Activated naive CD4-positive, alpha-beta T cell treated with anti-CD3 and anti-CD28 coated beads, Interleukin-2, amount 10 ng/mL, durations not matched to agents 7 days and 5 days (primary cell): ENCODE measurements around the gene RNF227.

Source experiments
- CTCF ChIA-PET: fragments of 350-600 bp; sonication (Branson Sonifier 250); formaldehyde crosslinking; loops from one replicate; lab custom pipeline; 2021; ENCODE audit warnings: antibody characterized with exemption; lab: Charles Lee
- DNase-seq: peaks from one replicate; pipeline ENCODE4 v3.0.0-alpha.2; 2020
- H3K27ac Mint-ChIP-seq: one replicate; pipeline ENCODE4 v1.8.0; 2021; ENCODE audit warnings: mild to moderate bottlenecking, moderate library complexity, mixed read lengths
- H3K27me3 Mint-ChIP-seq: one replicate; pipeline ENCODE4 v1.8.0; 2021; ENCODE audit warnings: mild to moderate bottlenecking, mixed read lengths
- H3K36me3 Mint-ChIP-seq: one replicate; pipeline ENCODE4 v1.8.0; 2021; ENCODE audit warnings: mixed read lengths
- H3K4me1 Mint-ChIP-seq: one replicate; pipeline ENCODE4 v1.8.0; 2021; ENCODE audit warnings: mixed read lengths
- H3K4me3 Mint-ChIP-seq: one replicate; pipeline ENCODE4 v1.8.0; 2021; ENCODE audit warnings: mild to moderate bottlenecking, moderate library complexity, mixed read lengths
- H3K9me3 Mint-ChIP-seq: one replicate; pipeline ENCODE4 v1.8.0; 2021; ENCODE audit warnings: mixed read lengths

RNF227 gene

GRCh38 chr17:7943291-7943690 lies 27.2 kb upstream of the RNF227 start:
- CTCF ChIA-PET = interaction anchor here (3.9 kb wide), 1 partner anchor 45 kb away, joined by 14 read pairs; no protein-coding TSS in a partner anchor
- H3K4me1 Mint-ChIP-seq = peaks cover 5% of the 10 kb centered on the region
- H3K27me3 Mint-ChIP-seq = no peaks in the 10 kb centered on the region
- no peaks in the 10 kb centered on the region for H3K9me3 Mint-ChIP-seq
- DNase-seq = no peak
- H3K4me3 Mint-ChIP-seq = no peak overlapping the region
- peaks cover 76% of the 10 kb centered on the region for H3K36me3 Mint-ChIP-seq
- H3K27ac Mint-ChIP-seq = no peak overlapping the region

GRCh38 chr17:7940743-7941142 lies 24.7 kb upstream of the RNF227 start:
- peaks cover 6% of the 10 kb centered on the region for H3K4me1 Mint-ChIP-seq
- H3K27me3 Mint-ChIP-seq = no peaks in the 10 kb centered on the region
- no peak overlapping the region for H3K27ac Mint-ChIP-seq
- H3K36me3 Mint-ChIP-seq = peaks cover 69% of the 10 kb centered on the region
- H3K9me3 Mint-ChIP-seq = no peaks in the 10 kb centered on the region
- DNase-seq = no peak
- CTCF ChIA-PET = interaction anchor here (0.9 to 2.0 kb wide), 4 partner anchors 9 to 77 kb away, joined by 4 to 8 read pairs (median 6); partner anchors contain the start of genes CNTROB and TRAPPC1
- no peak overlapping the region for H3K4me3 Mint-ChIP-seq

- peaks cover 10% of the 10 kb centered on the region for H3K4me1 Mint-ChIP-seq
- H3K27me3 Mint-ChIP-seq = no peaks in the 10 kb centered on the region
- H3K27ac Mint-ChIP-seq = no peak overlapping the region
- no peak for DNase-seq
- H3K36me3 Mint-ChIP-seq = peaks cover 68% of the 10 kb centered on the region
- no peak overlapping the region for H3K4me3 Mint-ChIP-seq
- no peaks in the 10 kb centered on the region for H3K9me3 Mint-ChIP-seq
- CTCF ChIA-PET = interaction anchor here (0.9 to 2.0 kb wide), 4 partner anchors 8 to 76 kb away, joined by 4 to 8 read pairs (median 6); partner anchors contain the start of genes CNTROB and TRAPPC1
Measured at GRCh38 chr17:7940034-7940433, 23.9 kb upstream of the RNF227 start.

DNA sequence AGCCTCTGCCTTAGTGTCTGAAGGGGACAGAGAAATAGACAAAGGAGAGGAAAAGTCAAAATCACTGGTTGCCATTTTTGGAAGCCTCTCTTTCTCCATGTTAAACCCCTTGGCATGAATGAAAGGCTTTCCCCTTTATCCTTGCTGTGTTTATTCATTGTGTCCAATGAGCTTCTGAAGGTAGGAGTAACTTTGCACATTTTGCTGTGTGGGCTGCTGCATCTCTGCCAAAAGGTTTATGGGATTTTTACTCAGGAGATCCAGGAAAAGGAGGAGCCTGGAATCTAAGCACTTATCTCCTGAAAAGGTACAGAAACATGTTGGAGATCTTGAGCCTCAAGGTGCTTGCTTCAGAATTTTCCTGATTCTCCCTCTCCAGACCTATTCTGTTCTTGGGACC lies 19.8 kb upstream of the RNF227 start:
- peaks cover 47% of the 10 kb centered on the region for H3K36me3 Mint-ChIP-seq
- H3K9me3 Mint-ChIP-seq = no peaks in the 10 kb centered on the region
- no peak overlapping the region for H3K4me3 Mint-ChIP-seq
- CTCF ChIA-PET = interaction anchor here (1.1 to 1.2 kb wide), 2 partner anchors 54 to 102 kb away, joined by 3 to 4 read pairs; partner anchors contain the start of gene KDM6B
- DNase-seq = no peak
- no peaks in the 10 kb centered on the region for H3K27me3 Mint-ChIP-seq
- H3K4me1 Mint-ChIP-seq = peaks cover 39% of the 10 kb centered on the region
- H3K27ac Mint-ChIP-seq = no peak overlapping the region

DNA sequence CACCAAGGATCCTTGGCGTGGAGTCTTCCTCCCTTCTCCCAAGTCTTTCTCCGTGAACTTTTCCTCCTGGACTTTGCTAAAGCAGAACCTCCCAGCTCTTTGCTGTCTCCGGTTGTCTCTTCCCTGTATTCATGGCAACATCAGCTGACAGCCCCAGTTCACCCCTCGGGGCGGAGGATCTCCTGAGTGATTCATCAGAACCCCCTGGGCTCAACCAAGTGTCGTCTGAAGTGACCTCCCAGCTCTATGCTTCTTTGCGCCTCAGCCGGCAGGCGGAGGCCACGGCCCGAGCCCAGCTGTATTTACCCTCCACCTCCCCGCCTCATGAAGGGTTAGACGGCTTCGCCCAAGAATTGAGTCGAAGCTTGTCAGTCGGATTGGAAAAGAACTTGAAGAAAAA lies 16.9 kb upstream of the RNF227 start:
- peaks cover 52% of the 10 kb centered on the region for H3K4me1 Mint-ChIP-seq
- CTCF ChIA-PET = interaction anchor here (0.5 to 3.9 kb wide), 21 partner anchors 7 to 299 kb away, joined by 3 to 33 read pairs (median 4); partner anchors contain the start of genes NAA38 and RNF227
- DNase-seq = peak; percentile 55
- H3K27ac Mint-ChIP-seq = peak overlapping the region; percentile 95
- peak overlapping the region; percentile 91 for H3K4me3 Mint-ChIP-seq
- H3K27me3 Mint-ChIP-seq = no peaks in the 10 kb centered on the region
- H3K9me3 Mint-ChIP-seq = no peaks in the 10 kb centered on the region
- H3K36me3 Mint-ChIP-seq = peaks cover 42% of the 10 kb centered on the region

DNA sequence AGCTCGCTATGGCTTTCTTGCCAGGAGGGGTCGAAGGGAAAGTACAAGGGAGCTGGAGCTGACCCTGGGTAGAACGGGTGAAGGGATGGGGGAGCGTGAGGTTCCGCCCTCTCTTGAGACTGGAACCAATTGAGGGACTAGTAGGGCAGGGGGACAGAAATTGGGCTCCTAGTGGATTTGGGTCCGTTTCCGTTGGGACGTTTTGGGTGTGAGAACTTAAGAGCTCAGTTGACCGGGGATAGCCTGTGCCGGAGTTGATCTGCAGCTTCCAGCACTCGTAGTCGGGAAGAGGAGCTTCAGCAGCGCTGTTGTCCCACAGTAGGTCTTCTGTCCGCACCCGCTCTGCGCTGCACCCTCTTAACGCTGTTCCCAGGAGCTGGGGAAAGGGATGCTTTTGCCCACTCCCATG lies 16.4 kb upstream of the RNF227 start:
- Mint-ChIP-seq H3K27ac (peak overlapping the region; percentile 95), H3K4me1 (peaks cover 53% of the 10 kb centered on the region), H3K9me3 (no peaks in the 10 kb centered on the region), H3K4me3 (peak overlapping the region; percentile 91), H3K27me3 (no peaks in the 10 kb centered on the region), H3K36me3 (peaks cover 43% of the 10 kb centered on the region)
- peak; percentile 53 for DNase-seq
- CTCF ChIA-PET = interaction anchor here (0.5 to 3.9 kb wide), 21 partner anchors 8 to 299 kb away, joined by 3 to 33 read pairs (median 4); partner anchors contain the start of genes NAA38 and RNF227

GRCh38 chr17:7931709-7932482 lies 15.8 kb upstream of the RNF227 start, which contains the start of the genes CNTROB and TRAPPC1:
Gene CNTROB (plus strand): TSS chr17:7932206. CDS start chr17:7933080, 874 bp downstream.
Gene TRAPPC1 (minus strand): TSS chr17:7931946. CDS start chr17:7931829, 117 bp downstream.
- H3K36me3 Mint-ChIP-seq = peaks cover 39% of the 10 kb centered on the region
- no peaks in the 10 kb centered on the region for H3K27me3 Mint-ChIP-seq
- DNase-seq = peak; percentile 100
- H3K27ac Mint-ChIP-seq = peak within 1 kb of the TSS; percentile 95
- H3K9me3 Mint-ChIP-seq = no peaks in the 10 kb centered on the region
- CTCF ChIA-PET = interaction anchor here (0.5 to 3.9 kb wide), 18 partner anchors 8 to 298 kb away, joined by 3 to 33 read pairs (median 4); partner anchors contain the start of genes NAA38, RNF227 and TP53
- peak within 1 kb of the TSS; percentile 91 for H3K4me3 Mint-ChIP-seq
- peaks cover 52% of the 10 kb centered on the region for H3K4me1 Mint-ChIP-seq

- CTCF ChIA-PET = interaction anchor here (0.8 to 3.8 kb wide), 9 partner anchors 9 to 244 kb away, joined by 3 to 28 read pairs (median 6); partner anchors contain the start of genes RNF227 and TP53
- Mint-ChIP-seq H3K36me3 (peaks cover 34% of the 10 kb centered on the region), H3K27me3 (no peaks in the 10 kb centered on the region), H3K4me3 (peak overlapping the region; percentile 91), H3K4me1 (peaks cover 50% of the 10 kb centered on the region), H3K27ac (peak overlapping the region; percentile 95), H3K9me3 (no peaks in the 10 kb centered on the region)
- no peak for DNase-seq
Measured at GRCh38 chr17:7930841-7931631, 14.9 kb upstream of the RNF227 start.

DNA sequence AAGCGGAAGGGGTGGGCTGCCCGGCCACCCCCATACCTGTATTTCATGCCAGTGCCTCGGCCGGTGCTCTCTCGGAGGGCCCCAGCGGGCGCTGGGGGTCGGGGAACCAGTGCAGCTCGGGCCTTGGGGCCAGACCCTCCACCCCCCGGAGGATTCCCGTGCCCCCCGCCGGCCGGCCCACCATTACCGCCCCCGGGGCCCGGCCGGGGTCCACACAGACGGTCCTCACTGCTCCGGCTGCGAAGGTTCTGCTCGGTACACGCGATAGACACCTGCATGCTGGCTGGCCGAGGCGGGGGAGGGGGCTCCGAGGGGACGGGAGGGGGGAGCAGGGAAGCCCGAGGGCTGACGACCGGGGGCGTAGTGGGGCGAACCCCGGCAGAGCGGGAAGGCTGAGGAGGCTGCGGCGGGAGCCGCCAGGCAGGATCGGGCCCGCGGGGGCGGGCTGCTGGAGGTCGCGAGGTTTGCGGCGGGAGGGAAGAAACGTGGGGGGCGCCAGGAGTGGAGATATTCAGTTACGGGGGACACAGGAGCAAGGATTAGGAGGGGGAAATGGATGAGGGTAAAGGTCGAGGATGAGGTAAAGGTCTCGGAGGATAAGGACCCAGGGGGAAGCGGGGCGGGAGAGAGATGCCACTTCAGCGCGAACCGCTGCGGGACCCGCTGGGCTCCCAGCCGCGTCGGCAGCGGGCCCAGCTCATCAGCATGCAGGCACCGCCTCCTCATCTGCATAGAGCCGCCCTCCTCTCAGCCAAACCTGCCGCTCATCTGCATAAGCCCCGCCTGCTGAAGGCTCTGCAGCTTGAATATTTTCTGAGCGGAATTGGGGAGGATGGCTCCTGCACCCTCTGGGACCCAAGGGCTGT lies 13.3 kb upstream of the RNF227 start, which contains the start of gene KCNAB3:
Gene KCNAB3, minus strand, starts transcription at position 699 of the 866 bp plus-strand sequence. Its CDS starts 421 bp downstream, at position 278.
- H3K4me3 Mint-ChIP-seq = peak within 1 kb of the TSS; percentile 91
- H3K4me1 Mint-ChIP-seq = peaks cover 38% of the 10 kb centered on the region
- H3K27me3 Mint-ChIP-seq = no peaks in the 10 kb centered on the region
- no peaks in the 10 kb centered on the region for H3K9me3 Mint-ChIP-seq
- H3K36me3 Mint-ChIP-seq = peaks cover 21% of the 10 kb centered on the region
- peak; percentile 63 for DNase-seq
- CTCF ChIA-PET = no interaction called here
- peak within 1 kb of the TSS; percentile 95 for H3K27ac Mint-ChIP-seq

- Mint-ChIP-seq H3K27ac (no peak overlapping the region), H3K9me3 (no peaks in the 10 kb centered on the region), H3K4me1 (peaks cover 32% of the 10 kb centered on the region), H3K27me3 (no peaks in the 10 kb centered on the region), H3K4me3 (no peak overlapping the region), H3K36me3 (peaks cover 22% of the 10 kb centered on the region)
- CTCF ChIA-PET = no interaction called here
- DNase-seq = no peak
Measured at GRCh38 chr17:7927596-7927995, 11.5 kb upstream of the RNF227 start.

GRCh38 chr17:7922845-7923628 lies 6.9 kb upstream of the RNF227 start:
- Mint-ChIP-seq H3K27ac (peak overlapping the region; percentile 84), H3K36me3 (peaks cover 6% of the 10 kb centered on the region), H3K4me1 (peaks cover 16% of the 10 kb centered on the region), H3K27me3 (no peaks in the 10 kb centered on the region), H3K4me3 (peak overlapping the region; percentile 71), H3K9me3 (no peaks in the 10 kb centered on the region)
- CTCF ChIA-PET = interaction anchor here (1.1 to 2.1 kb wide), 6 partner anchors 9 to 135 kb away, joined by 3 to 9 read pairs (median 3); partner anchors contain the start of genes CNTROB and TRAPPC1
- peak; percentile 90 for DNase-seq

DNA sequence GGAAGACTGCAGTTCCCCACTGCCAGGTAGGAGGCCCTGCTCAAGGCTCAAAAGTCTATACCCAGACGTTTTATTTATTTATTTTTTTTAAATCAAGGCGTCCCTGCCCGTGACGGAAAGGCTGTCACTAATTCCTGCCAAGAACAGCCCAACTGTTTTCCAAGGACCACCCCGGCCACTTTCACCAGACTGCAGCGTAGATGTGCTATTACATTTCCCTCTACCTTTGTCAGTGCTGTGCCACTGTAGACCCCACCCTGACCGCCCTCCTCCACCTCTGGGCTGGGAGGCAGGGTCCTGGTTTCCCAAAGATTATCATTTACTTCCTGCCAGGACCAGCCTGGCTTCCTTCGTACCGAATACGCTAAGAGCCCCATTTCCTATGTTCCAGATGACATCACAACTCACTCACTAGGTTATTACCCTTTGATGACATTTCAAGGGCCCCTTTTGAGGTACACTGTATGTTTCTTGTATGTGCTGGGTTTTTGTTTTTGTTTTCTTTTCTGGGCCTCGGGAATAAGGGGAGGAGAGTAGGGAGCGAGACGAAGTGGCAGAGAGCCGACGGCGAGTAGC lies 6.3 kb upstream of the RNF227 start:
- DNase-seq = no peak
- H3K27ac Mint-ChIP-seq = peak overlapping the region; percentile 84
- H3K9me3 Mint-ChIP-seq = no peaks in the 10 kb centered on the region
- peak overlapping the region; percentile 71 for H3K4me3 Mint-ChIP-seq
- no peaks in the 10 kb centered on the region for H3K27me3 Mint-ChIP-seq
- H3K36me3 Mint-ChIP-seq = peaks cover 4% of the 10 kb centered on the region
- peaks cover 14% of the 10 kb centered on the region for H3K4me1 Mint-ChIP-seq
- CTCF ChIA-PET = interaction anchor here (1.1 to 2.1 kb wide), 5 partner anchors 10 to 135 kb away, joined by 3 to 9 read pairs (median 3); partner anchors contain the start of genes CNTROB and TRAPPC1
